ENCODE data around the gene CDYL.

DNA sequence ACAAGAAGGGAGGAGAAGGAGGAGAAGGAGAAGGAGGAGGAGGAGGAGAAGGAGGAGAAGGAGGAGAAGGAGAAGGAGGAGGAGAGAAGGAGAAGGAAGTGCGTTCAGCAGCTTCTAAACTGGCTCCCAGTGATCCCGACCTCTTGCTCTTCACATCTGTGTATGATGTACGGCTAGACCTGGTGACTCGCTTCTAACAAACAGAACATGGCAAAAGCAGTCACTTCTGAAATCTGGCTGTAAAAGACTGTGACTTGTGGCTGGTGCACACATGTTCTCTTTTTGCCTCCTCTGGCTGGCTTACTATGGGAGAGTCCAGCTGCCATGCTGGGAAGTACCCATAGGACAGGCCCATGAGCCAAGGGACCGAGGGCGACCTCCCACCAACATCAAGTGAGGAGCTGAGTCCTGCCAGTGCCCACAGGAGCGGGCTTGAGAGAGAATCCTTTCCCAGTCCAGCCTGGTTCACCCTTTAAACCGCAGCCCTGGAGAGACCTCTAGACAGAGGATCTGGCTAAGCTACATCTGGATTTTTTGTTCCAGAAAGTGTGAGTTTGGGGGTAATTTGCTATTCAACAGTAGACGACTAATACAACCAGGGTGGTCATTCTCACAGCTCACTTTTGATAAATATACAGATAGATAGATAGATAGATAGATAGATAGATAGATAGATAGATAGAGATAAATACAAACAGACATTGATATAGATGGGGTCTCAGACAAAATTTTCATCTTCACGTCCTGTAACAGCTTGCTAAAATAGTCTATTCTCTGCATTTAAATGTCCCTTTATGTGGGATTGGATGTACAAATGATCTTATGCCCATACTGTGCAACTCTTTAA, 185.3 kb downstream of the CDYL start:
- TF ChIP-seq, protein P1, sequence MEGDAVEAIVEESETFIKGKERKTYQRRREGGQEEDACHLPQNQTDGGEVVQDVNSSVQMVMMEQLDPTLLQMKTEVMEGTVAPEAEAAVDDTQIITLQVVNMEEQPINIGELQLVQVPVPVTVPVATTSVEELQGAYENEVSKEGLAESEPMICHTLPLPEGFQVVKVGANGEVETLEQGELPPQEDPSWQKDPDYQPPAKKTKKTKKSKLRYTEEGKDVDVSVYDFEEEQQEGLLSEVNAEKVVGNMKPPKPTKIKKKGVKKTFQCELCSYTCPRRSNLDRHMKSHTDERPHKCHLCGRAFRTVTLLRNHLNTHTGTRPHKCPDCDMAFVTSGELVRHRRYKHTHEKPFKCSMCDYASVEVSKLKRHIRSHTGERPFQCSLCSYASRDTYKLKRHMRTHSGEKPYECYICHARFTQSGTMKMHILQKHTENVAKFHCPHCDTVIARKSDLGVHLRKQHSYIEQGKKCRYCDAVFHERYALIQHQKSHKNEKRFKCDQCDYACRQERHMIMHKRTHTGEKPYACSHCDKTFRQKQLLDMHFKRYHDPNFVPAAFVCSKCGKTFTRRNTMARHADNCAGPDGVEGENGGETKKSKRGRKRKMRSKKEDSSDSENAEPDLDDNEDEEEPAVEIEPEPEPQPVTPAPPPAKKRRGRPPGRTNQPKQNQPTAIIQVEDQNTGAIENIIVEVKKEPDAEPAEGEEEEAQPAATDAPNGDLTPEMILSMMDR (IDR thresholded peaks at IDR 0.05 in 4 of 5, conservative IDR thresholded peaks at IDR 0.05 in 1 of 5), result no peak
- TF ChIP-seq POLR2A (IDR thresholded peaks at IDR 0.05), result no peak

All from gastrocnemius medialis (tissue), 4 donors.